ENCODE data around the gene CNIH4. TPM values are rescaled to one million over a fixed set of nuclear protein-coding genes. Genes with fewer than 3 reads are reported as not detected.
A peak's percentile ranks its signal among the peaks of the same experiment; 100 is the strongest.

Gene CNIH4
- total and polyA plus RNA-seq, 2 experiments from 2014 or later, result 53.5 to 194 TPM

DNA sequence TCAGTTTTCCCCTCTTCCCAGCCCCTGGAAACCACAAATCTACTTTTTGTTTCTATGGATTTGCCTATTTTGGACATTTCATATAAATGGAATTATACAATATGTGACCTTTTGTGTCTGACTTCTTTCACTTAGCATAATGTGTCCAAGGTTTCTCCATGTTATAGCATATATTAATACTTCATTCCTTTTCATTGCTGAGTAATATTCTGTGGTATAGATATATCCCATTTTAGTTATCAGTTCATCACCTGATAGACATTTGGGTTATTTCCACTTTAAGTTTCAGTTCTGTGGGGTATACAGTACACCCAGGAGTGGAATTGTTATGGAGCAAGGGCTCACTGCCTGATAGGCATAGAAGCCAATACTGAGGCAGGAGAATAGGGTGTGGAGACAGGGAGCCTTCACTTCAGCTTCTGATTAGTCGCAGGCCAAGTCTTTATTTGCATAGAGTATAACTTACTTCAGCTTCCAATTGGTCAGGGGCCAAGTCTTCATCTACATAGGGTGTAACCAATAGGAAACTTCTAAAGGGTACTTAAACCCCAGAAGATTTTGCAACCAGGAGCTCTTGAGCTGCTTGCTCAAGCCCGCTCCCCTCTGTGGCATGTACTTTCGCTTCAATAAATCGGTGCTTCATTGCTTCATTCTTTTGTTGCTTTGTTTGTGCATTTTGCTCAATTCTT lies 18.4 kb upstream of the CNIH4 start (continued):
- TF ChIP-seq, protein P1, sequence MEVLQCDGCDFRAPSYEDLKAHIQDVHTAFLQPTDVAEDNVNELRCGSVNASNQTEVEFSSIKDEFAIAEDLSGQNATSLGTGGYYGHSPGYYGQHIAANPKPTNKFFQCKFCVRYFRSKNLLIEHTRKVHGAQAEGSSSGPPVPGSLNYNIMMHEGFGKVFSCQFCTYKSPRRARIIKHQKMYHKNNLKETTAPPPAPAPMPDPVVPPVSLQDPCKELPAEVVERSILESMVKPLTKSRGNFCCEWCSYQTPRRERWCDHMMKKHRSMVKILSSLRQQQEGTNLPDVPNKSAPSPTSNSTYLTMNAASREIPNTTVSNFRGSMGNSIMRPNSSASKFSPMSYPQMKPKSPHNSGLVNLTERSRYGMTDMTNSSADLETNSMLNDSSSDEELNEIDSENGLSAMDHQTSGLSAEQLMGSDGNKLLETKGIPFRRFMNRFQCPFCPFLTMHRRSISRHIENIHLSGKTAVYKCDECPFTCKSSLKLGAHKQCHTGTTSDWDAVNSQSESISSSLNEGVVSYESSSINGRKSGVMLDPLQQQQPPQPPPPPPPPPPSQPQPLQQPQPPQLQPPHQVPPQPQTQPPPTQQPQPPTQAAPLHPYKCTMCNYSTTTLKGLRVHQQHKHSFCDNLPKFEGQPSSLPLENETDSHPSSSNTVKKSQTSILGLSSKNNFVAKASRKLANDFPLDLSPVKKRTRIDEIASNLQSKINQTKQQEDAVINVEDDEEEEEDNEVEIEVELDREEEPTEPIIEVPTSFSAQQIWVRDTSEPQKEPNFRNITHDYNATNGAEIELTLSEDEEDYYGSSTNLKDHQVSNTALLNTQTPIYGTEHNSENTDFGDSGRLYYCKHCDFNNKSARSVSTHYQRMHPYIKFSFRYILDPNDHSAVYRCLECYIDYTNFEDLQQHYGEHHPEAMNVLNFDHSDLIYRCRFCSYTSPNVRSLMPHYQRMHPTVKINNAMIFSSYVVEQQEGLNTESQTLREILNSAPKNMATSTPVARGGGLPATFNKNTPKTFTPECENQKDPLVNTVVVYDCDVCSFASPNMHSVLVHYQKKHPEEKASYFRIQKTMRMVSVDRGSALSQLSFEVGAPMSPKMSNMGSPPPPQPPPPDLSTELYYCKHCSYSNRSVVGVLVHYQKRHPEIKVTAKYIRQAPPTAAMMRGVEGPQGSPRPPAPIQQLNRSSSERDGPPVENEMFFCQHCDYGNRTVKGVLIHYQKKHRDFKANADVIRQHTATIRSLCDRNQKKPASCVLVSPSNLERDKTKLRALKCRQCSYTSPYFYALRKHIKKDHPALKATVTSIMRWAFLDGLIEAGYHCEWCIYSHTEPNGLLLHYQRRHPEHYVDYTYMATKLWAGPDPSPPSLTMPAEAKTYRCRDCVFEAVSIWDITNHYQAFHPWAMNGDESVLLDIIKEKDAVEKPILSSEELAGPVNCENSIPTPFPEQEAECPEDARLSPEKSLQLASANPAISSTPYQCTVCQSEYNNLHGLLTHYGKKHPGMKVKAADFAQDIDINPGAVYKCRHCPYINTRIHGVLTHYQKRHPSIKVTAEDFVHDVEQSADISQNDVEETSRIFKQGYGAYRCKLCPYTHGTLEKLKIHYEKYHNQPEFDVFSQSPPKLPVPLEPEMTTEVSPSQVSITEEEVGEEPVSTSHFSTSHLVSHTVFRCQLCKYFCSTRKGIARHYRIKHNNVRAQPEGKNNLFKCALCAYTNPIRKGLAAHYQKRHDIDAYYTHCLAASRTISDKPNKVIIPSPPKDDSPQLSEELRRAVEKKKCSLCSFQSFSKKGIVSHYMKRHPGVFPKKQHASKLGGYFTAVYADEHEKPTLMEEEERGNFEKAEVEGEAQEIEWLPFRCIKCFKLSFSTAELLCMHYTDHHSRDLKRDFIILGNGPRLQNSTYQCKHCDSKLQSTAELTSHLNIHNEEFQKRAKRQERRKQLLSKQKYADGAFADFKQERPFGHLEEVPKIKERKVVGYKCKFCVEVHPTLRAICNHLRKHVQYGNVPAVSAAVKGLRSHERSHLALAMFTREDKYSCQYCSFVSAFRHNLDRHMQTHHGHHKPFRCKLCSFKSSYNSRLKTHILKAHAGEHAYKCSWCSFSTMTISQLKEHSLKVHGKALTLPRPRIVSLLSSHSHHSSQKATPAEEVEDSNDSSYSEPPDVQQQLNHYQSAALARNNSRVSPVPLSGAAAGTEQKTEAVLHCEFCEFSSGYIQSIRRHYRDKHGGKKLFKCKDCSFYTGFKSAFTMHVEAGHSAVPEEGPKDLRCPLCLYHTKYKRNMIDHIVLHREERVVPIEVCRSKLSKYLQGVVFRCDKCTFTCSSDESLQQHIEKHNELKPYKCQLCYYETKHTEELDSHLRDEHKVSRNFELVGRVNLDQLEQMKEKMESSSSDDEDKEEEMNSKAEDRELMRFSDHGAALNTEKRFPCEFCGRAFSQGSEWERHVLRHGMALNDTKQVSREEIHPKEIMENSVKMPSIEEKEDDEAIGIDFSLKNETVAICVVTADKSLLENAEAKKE (CRISPR knock-in tag; IDR thresholded peaks at IDR 0.05), result no peak
- TF ChIP-seq CREB1 (CRISPR knock-in tag; IDR thresholded peaks at IDR 0.05; ENCODE audit: low read depth) (no peak), EZH2 (IDR thresholded peaks at IDR 0.05; ENCODE audit: low read depth, unreplicated experiment) (no peak)

DNA sequence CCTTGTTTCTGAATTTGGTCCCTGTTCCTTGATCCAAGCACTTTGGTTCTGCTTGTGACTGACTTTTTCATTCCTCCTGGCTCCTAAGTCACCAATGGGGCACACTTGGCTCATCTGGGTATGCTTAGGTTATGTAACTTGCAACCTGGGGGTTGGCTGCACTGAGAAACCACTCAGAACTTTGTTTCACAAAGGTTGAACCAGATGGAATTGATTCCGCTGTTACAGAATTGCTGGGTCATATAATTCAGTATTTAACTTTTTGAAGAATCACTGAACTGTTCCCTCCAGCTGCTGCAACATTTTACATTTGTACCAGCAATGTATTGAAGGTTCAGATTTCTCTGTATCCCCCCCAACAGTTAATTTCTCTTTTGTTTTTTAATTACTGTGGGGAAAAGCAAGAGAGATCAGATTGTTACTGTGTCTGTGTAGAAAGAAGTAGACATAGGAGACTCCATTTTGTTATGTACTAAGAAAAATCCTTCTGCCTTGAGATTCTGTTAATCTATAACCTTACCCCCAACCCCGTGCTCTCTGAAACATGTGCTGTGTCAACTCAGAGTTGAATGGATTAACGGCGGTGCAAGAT lies 17.1 kb upstream of the CNIH4 start:
- Histone ChIP-seq H3K9me2 (ENCODE audit: insufficient read depth) (no peaks in the 10 kb centered on the region), H3K79me2 (replicated peaks; ENCODE audit: insufficient read depth) (no peaks in the 10 kb centered on the region), H4K20me1 (replicated peaks; ENCODE audit: insufficient read depth) (no peaks in the 10 kb centered on the region), H3K4me3 (no peak overlapping the region), H3K36me3 (ENCODE audit: insufficient read depth) (peaks cover 24% of the 10 kb centered on the region; the same call in 1 of the 2 replicates), H3K4me2 (peak overlapping the region; percentile 30), H2AFZ (no peak overlapping the region), H3K4me1 (ENCODE audit: insufficient read depth) (peaks cover 12% of the 10 kb centered on the region), H3K27ac (ENCODE audit: low read depth) (peak overlapping the region; percentile 95), H3F3A (replicated peaks; ENCODE audit: low read depth) (peaks cover 13% of the 10 kb centered on the region), H3K27me3 (ENCODE audit: insufficient read depth) (no peaks in the 10 kb centered on the region)
- Mint-ChIP-seq H3K27me3 (ENCODE audit: insufficient read depth, low read depth, poor library complexity) (peaks cover 13% of the 10 kb centered on the region), H3K4me3 (no peak overlapping the region), H3K36me3 (ENCODE audit: low read depth) (peaks cover 27% of the 10 kb centered on the region), H3K4me1 (peaks cover 12% of the 10 kb centered on the region), H3K27ac (peak overlapping the region; percentile 89), H3K9me3 (peaks cover 36% of the 10 kb centered on the region)
- no peak for DNase-seq (ENCODE audit: low spot score)
- ATAC-seq, result no peak
- TF ChIP-seq, protein P2, sequence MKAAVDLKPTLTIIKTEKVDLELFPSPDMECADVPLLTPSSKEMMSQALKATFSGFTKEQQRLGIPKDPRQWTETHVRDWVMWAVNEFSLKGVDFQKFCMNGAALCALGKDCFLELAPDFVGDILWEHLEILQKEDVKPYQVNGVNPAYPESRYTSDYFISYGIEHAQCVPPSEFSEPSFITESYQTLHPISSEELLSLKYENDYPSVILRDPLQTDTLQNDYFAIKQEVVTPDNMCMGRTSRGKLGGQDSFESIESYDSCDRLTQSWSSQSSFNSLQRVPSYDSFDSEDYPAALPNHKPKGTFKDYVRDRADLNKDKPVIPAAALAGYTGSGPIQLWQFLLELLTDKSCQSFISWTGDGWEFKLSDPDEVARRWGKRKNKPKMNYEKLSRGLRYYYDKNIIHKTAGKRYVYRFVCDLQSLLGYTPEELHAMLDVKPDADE (IDR thresholded peaks at IDR 0.05), result no peak
- TF ChIP-seq CREB1 (CRISPR knock-in tag; IDR thresholded peaks at IDR 0.05; ENCODE audit: low read depth) (no peak), POLR2AphosphoS5 (IDR thresholded peaks at IDR 0.05; ENCODE audit: low read depth) (no peak), ZNF331 (CRISPR knock-in tag; IDR thresholded peaks at IDR 0.05; ENCODE audit: low read depth) (no peak), JUNB (IDR thresholded peaks at IDR 0.05; ENCODE audit: unreplicated experiment) (no peak), EZH2 (IDR thresholded peaks at IDR 0.05; ENCODE audit: low read depth, unreplicated experiment) (no peak), NANOG (IDR thresholded peaks at IDR 0.05; ENCODE audit: borderline replicate concordance) (no peak)
- TF ChIP-seq, protein P3, sequence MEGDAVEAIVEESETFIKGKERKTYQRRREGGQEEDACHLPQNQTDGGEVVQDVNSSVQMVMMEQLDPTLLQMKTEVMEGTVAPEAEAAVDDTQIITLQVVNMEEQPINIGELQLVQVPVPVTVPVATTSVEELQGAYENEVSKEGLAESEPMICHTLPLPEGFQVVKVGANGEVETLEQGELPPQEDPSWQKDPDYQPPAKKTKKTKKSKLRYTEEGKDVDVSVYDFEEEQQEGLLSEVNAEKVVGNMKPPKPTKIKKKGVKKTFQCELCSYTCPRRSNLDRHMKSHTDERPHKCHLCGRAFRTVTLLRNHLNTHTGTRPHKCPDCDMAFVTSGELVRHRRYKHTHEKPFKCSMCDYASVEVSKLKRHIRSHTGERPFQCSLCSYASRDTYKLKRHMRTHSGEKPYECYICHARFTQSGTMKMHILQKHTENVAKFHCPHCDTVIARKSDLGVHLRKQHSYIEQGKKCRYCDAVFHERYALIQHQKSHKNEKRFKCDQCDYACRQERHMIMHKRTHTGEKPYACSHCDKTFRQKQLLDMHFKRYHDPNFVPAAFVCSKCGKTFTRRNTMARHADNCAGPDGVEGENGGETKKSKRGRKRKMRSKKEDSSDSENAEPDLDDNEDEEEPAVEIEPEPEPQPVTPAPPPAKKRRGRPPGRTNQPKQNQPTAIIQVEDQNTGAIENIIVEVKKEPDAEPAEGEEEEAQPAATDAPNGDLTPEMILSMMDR (conservative IDR thresholded peaks at IDR 0.05; ENCODE audit: low read depth in 2 of 2), result no peak
